GM12874 (cell line): Measurements from ENCODE around the gene CCNE1.

Source experiments
- TF ChIP-seq, protein P1 (sequence below): IDR thresholded peaks from 2 replicates; pipeline ENCODE4 v1.5.1; 2011; ENCODE audit warnings: low read depth, mild to moderate bottlenecking, control low read depth, low read length, moderate library complexity; ENCODE audit not compliant: insufficient read depth

The CCNE1 gene

GRCh38 chr19:29811125-29812079 is at the start of gene CCNE1:
Gene CCNE1, plus strand, starts transcription at chr19:29811991. Its CDS starts 565 bp downstream, at chr19:29812556.
- TF ChIP-seq, protein P1, sequence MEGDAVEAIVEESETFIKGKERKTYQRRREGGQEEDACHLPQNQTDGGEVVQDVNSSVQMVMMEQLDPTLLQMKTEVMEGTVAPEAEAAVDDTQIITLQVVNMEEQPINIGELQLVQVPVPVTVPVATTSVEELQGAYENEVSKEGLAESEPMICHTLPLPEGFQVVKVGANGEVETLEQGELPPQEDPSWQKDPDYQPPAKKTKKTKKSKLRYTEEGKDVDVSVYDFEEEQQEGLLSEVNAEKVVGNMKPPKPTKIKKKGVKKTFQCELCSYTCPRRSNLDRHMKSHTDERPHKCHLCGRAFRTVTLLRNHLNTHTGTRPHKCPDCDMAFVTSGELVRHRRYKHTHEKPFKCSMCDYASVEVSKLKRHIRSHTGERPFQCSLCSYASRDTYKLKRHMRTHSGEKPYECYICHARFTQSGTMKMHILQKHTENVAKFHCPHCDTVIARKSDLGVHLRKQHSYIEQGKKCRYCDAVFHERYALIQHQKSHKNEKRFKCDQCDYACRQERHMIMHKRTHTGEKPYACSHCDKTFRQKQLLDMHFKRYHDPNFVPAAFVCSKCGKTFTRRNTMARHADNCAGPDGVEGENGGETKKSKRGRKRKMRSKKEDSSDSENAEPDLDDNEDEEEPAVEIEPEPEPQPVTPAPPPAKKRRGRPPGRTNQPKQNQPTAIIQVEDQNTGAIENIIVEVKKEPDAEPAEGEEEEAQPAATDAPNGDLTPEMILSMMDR = no peak

- TF ChIP-seq, protein P1 = no peak
Observed at GRCh38 chr19:29763196-29763595, 48.6 kb upstream of the CCNE1 start.

- TF ChIP-seq, protein P1 = no peak
Observed at GRCh38 chr19:29764361-29764760, 47.4 kb upstream of the CCNE1 start.

- TF ChIP-seq, protein P1 = no peak
Observed at GRCh38 chr19:29766100-29766499, 45.7 kb upstream of the CCNE1 start.

GRCh38 chr19:29767039-29767735 is 44.6 kb upstream of the CCNE1 start:
- TF ChIP-seq, protein P1 = no peak

GRCh38 chr19:29768166-29768565 is 43.6 kb upstream of the CCNE1 start:
- TF ChIP-seq, protein P1 = no peak

DNA sequence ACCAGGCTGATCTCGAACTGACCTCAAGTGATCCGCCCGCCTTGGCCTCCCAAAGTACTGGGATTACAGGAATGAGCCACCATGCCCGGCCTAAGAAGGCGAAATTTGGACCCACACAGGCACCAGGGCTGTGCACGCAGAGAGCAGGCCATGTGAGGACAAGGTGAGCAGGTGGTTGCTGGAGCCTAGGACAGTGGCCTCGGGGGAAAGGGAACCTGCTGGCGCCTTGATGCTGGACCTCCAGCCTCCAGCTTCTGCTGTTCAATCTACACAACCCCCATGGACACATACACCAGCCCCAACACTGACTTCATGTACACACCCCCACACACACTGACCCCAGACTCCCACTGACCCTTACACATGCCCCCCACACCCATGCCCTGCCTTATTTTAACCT is 41.8 kb upstream of the CCNE1 start:
- TF ChIP-seq, protein P1 = no peak
